Heart left ventricle (tissue), 13 donors: ENCODE results near the gene SCAMP4.

Experiments used
- POLR2A ChIP-seq, 2 donors: fragments of 450-650 bp; IDR thresholded peaks; one replicate each; pipeline ENCODE4 v1.6.1; 2017; ENCODE audit warnings: antibody characterized with exemption in 2 of 2, mild to moderate bottlenecking in 2 of 2, moderate library complexity in 2 of 2
- TF ChIP-seq, protein P1 (sequence below), 12 donors: fragments of 200-600 bp; sonication (generic) in 4 of 12; IDR thresholded peaks; one replicate each; pipeline versions ENCODE4 v1.5.0 to v1.8.0; 2018 to 2022; ENCODE audit warnings: antibody characterized with exemption in 12 of 12, mild to moderate bottlenecking in 5 of 12
- donor health status: ischemic (EF 13 %, LVEDD 7.1; RV severe dilation, severe dysfunction).
- donor health status: DM: no; HTN: yes; CAD: no.
- donor health status: DM: no; HTN: no; CAD: no.
- donor health status: ischemic (EF 25% LVEDD 6.9; RV normal size, moderate dysfunction).
- donor health status: ischemic (EF 25% LVEDD 5.7; RV mildly dilated, moderate dysfunction).
- donor health status: ischemic (EF 35%, LVEDD 5.7; RV mildly dilated, moderate dysfunction).
- donor health status: nonischemic (EF 11% LVEDD 7.7; RV severe dilation, severe dysfunction).
- donor health status: DM: yes; HTN: yes; CAD: no.
- donor health status: PGD.
- donor health status: ischemic (EF 29% LVEDD 5.4; RV normal size, mild dysfunction).
- donor health status: nonischemic (EF 23%, LVEDD 6.1; RV moderate dilation, normal function).

DNA sequence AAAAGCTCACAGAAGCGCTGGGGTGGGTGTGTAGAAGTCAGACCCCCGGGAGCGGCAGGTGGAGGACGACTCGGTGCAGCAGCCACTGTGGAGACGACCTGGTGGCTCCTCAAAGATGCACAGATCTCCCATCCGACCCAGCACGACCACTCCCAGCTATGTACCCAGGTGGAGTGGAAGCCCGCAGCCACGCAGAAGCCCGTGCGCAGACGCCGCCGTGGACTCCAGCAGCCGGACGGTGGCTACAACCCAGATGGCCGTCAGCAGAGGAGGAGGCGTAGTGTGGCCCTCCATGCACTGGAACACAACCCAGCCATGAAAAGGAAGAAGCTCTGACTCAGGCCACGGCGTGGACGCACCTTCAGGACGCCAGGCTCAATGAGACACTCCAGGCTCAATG lies 57.5 kb downstream of the SCAMP4 start:
- TF ChIP-seq, protein P1, sequence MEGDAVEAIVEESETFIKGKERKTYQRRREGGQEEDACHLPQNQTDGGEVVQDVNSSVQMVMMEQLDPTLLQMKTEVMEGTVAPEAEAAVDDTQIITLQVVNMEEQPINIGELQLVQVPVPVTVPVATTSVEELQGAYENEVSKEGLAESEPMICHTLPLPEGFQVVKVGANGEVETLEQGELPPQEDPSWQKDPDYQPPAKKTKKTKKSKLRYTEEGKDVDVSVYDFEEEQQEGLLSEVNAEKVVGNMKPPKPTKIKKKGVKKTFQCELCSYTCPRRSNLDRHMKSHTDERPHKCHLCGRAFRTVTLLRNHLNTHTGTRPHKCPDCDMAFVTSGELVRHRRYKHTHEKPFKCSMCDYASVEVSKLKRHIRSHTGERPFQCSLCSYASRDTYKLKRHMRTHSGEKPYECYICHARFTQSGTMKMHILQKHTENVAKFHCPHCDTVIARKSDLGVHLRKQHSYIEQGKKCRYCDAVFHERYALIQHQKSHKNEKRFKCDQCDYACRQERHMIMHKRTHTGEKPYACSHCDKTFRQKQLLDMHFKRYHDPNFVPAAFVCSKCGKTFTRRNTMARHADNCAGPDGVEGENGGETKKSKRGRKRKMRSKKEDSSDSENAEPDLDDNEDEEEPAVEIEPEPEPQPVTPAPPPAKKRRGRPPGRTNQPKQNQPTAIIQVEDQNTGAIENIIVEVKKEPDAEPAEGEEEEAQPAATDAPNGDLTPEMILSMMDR (IDR thresholded peaks at IDR 0.05), result no peak
- no peak for TF ChIP-seq POLR2A (IDR thresholded peaks at IDR 0.05)
